Osteoblast (primary cell): ENCODE data around the gene CFAP251. TPM values are rescaled to one million over a fixed set of nuclear protein-coding genes. Genes with fewer than 3 reads are reported as not detected.

Experiments used
- DNase-seq: peaks from one replicate; pipeline ENCODE4 v3.0.0; 2011; ENCODE audit warnings: low spot score, mixed read lengths; ENCODE audit not compliant: insufficient read length; ENCODE audit errors: missing footprints
- H2AFZ ChIP-seq: 2 replicates; pipeline ENCODE4 v1.6.0; 2011; ENCODE audit warnings: mild to moderate bottlenecking, low read length
- H3K27ac ChIP-seq: 2 replicates; pipeline ENCODE4 v1.5.1; 2011; ENCODE audit warnings: mild to moderate bottlenecking, low read depth, low read length, moderate library complexity
- H3K27me3 ChIP-seq: 2 replicates; pipeline ENCODE4 v1.6.0; 2012; ENCODE audit warnings: mild to moderate bottlenecking, control low read depth, inconsistent platforms, low read length, moderate library complexity; ENCODE audit not compliant: insufficient read depth
- H3K36me3 ChIP-seq: 2 replicates; pipeline ENCODE4 v1.5.1; 2011; ENCODE audit warnings: mild to moderate bottlenecking, low read length, control low read depth, moderate library complexity; ENCODE audit not compliant: insufficient read depth
- H3K4me1 ChIP-seq: 2 replicates; pipeline ENCODE4 v1.5.1; 2011; ENCODE audit warnings: mild to moderate bottlenecking, low read length, control low read depth, moderate library complexity; ENCODE audit not compliant: insufficient read depth
- H3K4me2 ChIP-seq: 2 replicates; pipeline ENCODE4 v1.6.0; 2011; ENCODE audit warnings: mild to moderate bottlenecking, low read length; ENCODE audit not compliant: insufficient read depth
- H3K4me3 ChIP-seq: fragments of 200-600 bp; sonication (generic); 3 replicates; pipeline ENCODE4 v1.5.1; 2012; ENCODE audit warnings: mild to moderate bottlenecking, low read length, inconsistent platforms; ENCODE audit not compliant: insufficient read depth
- H3K79me2 ChIP-seq: 2 replicates; pipeline ENCODE4 v1.6.0; 2012; ENCODE audit warnings: mild to moderate bottlenecking, low read length, control low read depth, inconsistent platforms; ENCODE audit not compliant: insufficient read depth
- H3K9me3 ChIP-seq: 2 replicates; pipeline ENCODE4 v1.5.1; 2011; ENCODE audit warnings: low read depth, low read length, control low read depth
- H4K20me1 ChIP-seq: 2 replicates; pipeline ENCODE4 v1.6.0; 2012; ENCODE audit warnings: mild to moderate bottlenecking, low read length, control low read depth; ENCODE audit not compliant: insufficient read depth
- total RNA-seq: library from RNA; depleted of rRNA; stranded (reverse); fragments of >200 nt; gene quantifications from 2 replicates; pipeline ENCODE4 v1.2.3, GENCODE V29; 2012
- TF ChIP-seq, protein P1 (sequence below): IDR thresholded peaks from 2 replicates; pipeline ENCODE4 v1.5.1; 2011; ENCODE audit warnings: mild to moderate bottlenecking, low read depth, low read length, moderate library complexity; ENCODE audit errors: extremely low read depth

CFAP251 gene
- total RNA-seq, 1 donor: 4.3 TPM

DNA sequence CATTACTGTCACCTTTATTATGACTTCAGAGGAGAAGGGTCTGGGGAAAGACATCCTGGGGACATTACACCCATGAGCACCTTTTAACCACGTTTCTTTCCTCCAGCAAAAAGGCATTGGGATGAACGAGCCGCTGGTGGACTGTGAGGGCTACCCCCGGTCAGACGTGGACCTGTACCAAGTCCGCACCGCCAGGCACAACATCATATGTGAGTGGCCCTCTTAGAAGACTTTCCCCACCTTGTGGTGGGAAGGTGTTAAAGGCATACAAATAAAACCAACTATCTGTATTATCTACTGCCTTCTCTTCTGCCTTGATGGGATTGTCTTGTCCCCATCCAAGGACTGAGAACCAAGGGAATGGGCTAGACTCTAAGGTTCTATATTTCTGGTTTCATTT is 23.8 kb upstream of the CFAP251 start:
- H4K20me1 ChIP-seq: peaks cover 23% of the 10 kb centered on the region
- H3K4me1 ChIP-seq: peaks cover 24% of the 10 kb centered on the region
- no peak overlapping the region for H3K4me2 ChIP-seq
- H3K79me2 ChIP-seq: peaks cover 73% of the 10 kb centered on the region
- no peaks in the 10 kb centered on the region for H3K27me3 ChIP-seq
- TF ChIP-seq, protein P1, sequence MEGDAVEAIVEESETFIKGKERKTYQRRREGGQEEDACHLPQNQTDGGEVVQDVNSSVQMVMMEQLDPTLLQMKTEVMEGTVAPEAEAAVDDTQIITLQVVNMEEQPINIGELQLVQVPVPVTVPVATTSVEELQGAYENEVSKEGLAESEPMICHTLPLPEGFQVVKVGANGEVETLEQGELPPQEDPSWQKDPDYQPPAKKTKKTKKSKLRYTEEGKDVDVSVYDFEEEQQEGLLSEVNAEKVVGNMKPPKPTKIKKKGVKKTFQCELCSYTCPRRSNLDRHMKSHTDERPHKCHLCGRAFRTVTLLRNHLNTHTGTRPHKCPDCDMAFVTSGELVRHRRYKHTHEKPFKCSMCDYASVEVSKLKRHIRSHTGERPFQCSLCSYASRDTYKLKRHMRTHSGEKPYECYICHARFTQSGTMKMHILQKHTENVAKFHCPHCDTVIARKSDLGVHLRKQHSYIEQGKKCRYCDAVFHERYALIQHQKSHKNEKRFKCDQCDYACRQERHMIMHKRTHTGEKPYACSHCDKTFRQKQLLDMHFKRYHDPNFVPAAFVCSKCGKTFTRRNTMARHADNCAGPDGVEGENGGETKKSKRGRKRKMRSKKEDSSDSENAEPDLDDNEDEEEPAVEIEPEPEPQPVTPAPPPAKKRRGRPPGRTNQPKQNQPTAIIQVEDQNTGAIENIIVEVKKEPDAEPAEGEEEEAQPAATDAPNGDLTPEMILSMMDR: no peak
- no peak overlapping the region for H2AFZ ChIP-seq
- H3K4me3 ChIP-seq: no peak overlapping the region
- DNase-seq: peak; percentile 76
- peak overlapping the region; percentile 30 for H3K27ac ChIP-seq
- H3K9me3 ChIP-seq: no peaks in the 10 kb centered on the region
- H3K36me3 ChIP-seq: peaks cover 39% of the 10 kb centered on the region

GRCh38 chr12:121898287-121898686 is 20.1 kb upstream of the CFAP251 start:
- no peak overlapping the region for H3K27ac ChIP-seq
- TF ChIP-seq, protein P1: no peak
- H3K79me2 ChIP-seq: peaks cover 54% of the 10 kb centered on the region
- peaks cover 63% of the 10 kb centered on the region for H3K36me3 ChIP-seq
- H3K9me3 ChIP-seq: no peaks in the 10 kb centered on the region
- peaks cover 15% of the 10 kb centered on the region for H4K20me1 ChIP-seq
- H2AFZ ChIP-seq: no peak overlapping the region
- no peaks in the 10 kb centered on the region for H3K27me3 ChIP-seq
- peaks cover 10% of the 10 kb centered on the region for H3K4me1 ChIP-seq
- no peak for DNase-seq
- H3K4me2 ChIP-seq: no peak overlapping the region
- H3K4me3 ChIP-seq: no peak overlapping the region

GRCh38 chr12:121899590-121899989 is 18.8 kb upstream of the CFAP251 start:
- Histone ChIP-seq H3K27ac (peak overlapping the region; percentile 45), H3K4me1 (no peaks in the 10 kb centered on the region), H3K4me3 (no peak overlapping the region), H3K9me3 (no peaks in the 10 kb centered on the region), H3K4me2 (no peak overlapping the region), H4K20me1 (peaks cover 2% of the 10 kb centered on the region), H3K27me3 (no peaks in the 10 kb centered on the region), H3K36me3 (peaks cover 72% of the 10 kb centered on the region), H2AFZ (no peak overlapping the region), H3K79me2 (peaks cover 41% of the 10 kb centered on the region)
- TF ChIP-seq, protein P1: no peak
- DNase-seq: no peak

GRCh38 chr12:121903202-121903601 is 15.2 kb upstream of the CFAP251 start:
- H3K4me3 ChIP-seq: no peak overlapping the region
- no peaks in the 10 kb centered on the region for H4K20me1 ChIP-seq
- peaks cover 18% of the 10 kb centered on the region for H3K79me2 ChIP-seq
- H3K4me1 ChIP-seq: no peaks in the 10 kb centered on the region
- H3K27me3 ChIP-seq: no peaks in the 10 kb centered on the region
- TF ChIP-seq, protein P1: no peak
- H2AFZ ChIP-seq: no peak overlapping the region
- DNase-seq: no peak
- no peak overlapping the region for H3K27ac ChIP-seq
- H3K4me2 ChIP-seq: no peak overlapping the region
- no peaks in the 10 kb centered on the region for H3K9me3 ChIP-seq
- H3K36me3 ChIP-seq: peaks cover 69% of the 10 kb centered on the region
